GM12864 (cell line): ENCODE results near the gene STYXL1.

Experiments
- DNase-seq: peaks from one replicate; pipeline ENCODE4 v3.0.0-alpha.2; 2011; ENCODE audit warnings: low read depth
- H3K4me3 ChIP-seq: 2 replicates; pipeline ENCODE4 v1.5.1; 2011; ENCODE audit warnings: mild to moderate bottlenecking, low read depth, low read length, control low read depth
- CTCF ChIP-seq: IDR thresholded peaks from 2 replicates; pipeline ENCODE4 v1.5.1; 2011; ENCODE audit warnings: low read depth, mild to moderate bottlenecking, moderate library complexity, low read length, control low read depth, inconsistent platforms; ENCODE audit errors: missing control alignments

The STYXL1 gene

DNA sequence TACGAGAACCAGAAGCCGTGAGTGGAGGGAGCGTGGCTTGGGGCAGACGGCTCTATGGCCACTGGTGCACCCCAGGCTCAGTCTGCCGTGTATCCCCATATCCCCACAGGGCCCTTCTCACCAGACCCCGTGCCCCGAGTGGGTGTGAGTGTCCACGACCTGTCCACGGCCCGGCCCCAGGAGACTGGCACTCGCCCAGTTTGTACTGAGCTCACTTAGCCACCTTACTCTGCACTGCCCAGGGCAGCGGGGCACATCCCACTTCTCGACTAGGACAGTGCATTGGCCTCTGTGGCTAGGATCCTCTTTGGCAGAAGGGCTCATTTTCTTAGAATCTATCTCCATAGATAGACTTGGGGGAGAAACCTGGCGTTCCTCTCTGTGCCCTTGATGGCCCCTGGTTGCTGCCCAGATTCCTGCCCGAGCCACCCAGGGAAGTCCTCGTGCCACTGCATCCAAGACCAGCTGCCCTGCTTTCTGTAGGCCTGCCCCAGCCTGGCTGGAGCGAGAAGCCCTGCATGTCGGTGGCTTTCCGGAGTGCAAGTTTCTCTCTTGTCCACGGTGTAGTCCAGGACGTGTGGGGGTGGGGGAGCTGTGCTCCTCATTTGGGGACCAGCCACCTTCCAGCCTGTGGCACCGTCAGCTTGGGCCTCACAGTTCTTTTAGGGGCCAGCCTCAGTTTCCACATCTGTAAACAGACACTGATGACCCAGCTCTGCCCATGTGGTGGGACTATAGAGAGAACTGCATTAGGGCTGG is 65.3 kb downstream of the STYXL1 start:
- DNase-seq: no peak
- TF ChIP-seq CTCF: no peak
- no peak overlapping the region for H3K4me3 ChIP-seq

DNA sequence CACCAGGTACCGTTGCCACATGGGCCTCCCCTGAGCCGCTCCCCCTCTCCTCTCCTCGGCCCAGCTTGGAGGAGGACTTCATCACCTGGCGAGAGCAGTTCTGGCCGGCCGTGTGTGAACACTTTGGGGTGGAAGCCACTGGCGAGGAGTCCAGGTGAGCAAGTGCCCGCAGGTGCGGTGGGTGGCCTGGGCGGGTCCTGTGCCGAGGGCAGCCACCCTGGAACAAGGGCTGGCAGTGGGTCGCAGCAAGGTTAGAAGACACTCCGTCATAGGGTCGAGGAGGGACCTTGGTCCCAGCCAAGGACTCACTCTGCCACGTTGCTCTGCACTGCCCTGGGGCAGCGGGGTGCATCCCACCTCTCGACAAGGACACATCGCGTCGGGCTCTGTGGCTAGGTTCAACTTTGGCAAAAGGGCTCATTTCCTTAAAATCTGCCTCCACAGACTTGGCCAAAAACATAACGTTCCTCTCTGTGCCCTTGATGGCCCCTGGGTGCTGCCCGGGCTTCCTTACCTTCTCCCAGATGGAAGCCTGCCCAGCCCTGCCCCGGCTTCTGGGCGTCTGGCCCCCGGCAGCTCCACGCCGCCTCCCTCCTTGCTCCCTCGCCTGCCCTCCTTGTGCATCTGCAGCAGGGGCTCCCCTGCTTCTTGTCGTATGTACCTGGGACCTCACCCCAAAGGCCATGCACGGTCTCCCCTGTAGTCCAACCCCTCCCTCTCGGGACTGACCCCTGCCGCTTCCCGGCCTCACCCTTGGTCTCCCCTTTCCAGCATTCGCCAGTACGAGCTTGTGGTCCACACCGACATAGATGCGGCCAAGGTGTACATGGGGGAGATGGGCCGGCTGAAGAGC is 66.1 kb downstream of the STYXL1 start:
- no peak for TF ChIP-seq CTCF
- no peak overlapping the region for H3K4me3 ChIP-seq
- no peak for DNase-seq

DNA sequence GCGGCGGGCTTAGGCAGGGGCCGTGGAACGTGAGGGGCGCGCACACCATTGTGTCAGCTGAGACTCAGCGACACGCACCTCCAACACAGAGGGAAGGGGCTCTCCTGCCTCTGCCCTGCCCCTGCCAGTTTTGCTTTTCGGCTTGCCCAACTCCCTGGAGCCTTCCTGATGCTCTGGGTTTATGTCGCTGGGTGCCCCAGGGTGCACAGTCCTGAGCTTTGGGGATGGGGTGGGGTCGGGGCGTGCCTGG is 66.7 kb downstream of the STYXL1 start:
- no peak for TF ChIP-seq CTCF
- H3K4me3 ChIP-seq: no peak overlapping the region
- DNase-seq: no peak

DNA sequence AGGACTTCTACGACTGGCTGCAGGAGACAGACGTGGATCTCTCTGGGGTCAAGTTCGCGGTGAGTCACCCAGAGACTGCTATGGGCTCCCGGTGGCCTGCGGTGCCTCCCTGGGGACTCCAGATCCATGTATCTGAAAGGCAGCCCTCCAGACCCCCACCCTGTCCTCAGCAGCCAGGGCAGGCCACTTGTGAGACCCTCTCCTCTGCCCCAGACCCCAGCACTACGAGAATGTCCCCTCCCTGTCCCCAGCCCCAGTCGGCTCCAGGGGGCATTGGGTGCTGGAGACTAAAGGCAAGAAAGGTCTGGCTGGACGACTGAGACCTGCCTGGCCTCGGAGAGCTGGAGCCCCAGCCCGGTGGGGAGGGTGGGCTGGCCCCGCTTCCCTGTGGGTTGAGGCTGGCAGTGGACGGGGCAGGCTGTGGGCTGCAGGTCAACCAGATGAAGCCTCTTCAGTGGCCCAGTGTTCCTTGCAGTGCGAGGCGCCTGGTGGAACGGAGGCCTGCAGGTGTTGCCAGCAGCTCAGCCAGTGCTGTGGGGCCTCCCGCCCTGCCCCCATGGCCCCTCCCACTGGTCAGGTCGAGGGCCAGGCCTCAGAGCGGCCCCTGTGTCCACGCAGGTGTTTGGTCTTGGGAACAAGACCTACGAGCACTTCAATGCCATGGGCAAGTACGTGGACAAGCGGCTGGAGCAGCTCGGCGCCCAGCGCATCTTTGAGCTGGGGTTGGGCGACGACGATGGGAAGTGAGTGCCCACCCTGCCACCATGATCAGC is 67.2 kb downstream of the STYXL1 start:
- DNase-seq: no peak
- TF ChIP-seq CTCF: no peak
- no peak overlapping the region for H3K4me3 ChIP-seq

GRCh38 chr7:75979759-75980429 is 67.9 kb downstream of the STYXL1 start:
- DNase-seq: no peak
- TF ChIP-seq CTCF: no peak
- H3K4me3 ChIP-seq: no peak overlapping the region

DNA sequence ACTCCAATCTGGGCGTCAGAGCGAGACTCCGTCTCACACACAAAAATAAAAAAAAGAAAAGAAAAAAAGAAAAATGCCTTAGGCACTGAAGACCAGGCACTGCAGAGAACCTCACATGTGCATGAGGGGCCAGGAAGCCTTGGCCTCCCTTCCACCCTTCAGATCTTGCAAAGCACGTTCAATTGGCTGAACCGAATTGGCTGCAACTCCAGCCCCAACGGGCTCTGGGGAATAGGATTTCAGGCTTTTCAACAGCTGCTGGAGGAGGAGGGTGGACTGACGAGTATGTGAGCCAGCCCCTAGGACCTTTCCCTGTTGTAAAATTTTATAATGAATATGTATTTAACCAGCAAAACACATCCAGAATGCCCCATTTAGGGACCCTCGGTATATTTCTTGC is 70.1 kb downstream of the STYXL1 start:
- no peak for DNase-seq
- no peak for TF ChIP-seq CTCF
- H3K4me3 ChIP-seq: no peak overlapping the region
